ENCODE measurements around the gene MAEA. TPM values are rescaled to one million over a fixed set of nuclear protein-coding genes. Genes with fewer than 3 reads are reported as not detected.
A peak's percentile ranks its signal among the peaks of the same experiment; 100 is the strongest.

Gene MAEA
- total and polyA plus RNA-seq, 2 of the 8 experiments (the other 6 are each of a cell fraction or from before 2014, with no cell fraction given), result 75.8 to 133 TPM

DNA sequence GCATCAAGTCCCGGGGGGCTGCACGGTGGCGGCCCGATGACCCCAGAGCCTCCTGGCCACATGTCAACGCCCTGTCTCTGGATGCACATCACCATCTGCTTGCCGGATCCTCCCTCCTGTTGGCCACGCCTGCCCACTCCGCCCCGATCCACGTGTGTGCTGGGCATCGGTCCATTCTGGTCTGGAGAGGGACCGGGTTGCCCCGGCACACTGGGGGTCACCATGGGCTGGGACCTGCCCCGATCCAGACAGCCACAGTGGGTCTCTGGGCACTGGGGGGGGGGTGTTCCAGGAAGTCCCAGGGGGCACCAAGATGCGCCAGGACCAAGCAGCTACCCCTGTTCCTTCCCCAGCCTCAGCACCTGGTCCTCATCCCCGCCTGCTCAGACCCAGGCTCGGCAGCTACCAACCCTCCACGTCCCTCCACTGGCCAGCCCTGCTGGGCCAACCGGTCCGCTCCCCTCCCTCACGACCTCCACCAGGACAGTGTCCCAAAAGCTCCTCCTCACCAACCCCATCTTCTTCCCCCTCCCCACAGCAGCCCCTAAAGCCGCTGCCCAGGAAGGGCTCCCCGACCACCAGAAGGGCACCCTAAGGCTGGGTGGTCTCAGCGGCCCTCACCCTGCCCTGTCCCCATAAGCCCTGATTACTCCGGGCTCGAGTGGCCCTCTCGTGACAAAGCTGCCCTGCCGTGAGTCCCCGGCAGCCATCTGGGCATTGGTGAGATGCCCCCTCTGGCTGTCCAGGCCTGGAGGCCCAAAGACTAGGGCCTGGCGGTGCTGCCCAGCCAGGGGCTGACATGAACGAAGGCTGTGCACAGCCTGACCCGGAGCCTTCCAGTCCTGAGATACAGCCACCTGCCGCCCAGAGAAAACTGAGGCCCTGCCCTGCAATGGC lies 45.4 kb upstream of the MAEA start:
- Histone ChIP-seq H3K23me2 (ENCODE audit: low read depth, low read length) (peaks cover 4% of the 10 kb centered on the region; the same call in 1 of the 2 replicates), H2BK15ac (ENCODE audit: low read length) (no peak overlapping the region), H3K27ac (ENCODE audit: low read depth, low read length) (no peak overlapping the region), H3K18ac (ENCODE audit: extremely low read depth, low read length) (no peak overlapping the region), H4K20me1 (replicated peaks in 1 of 2; ENCODE audit: control insufficient read depth in 1 of 2, insufficient read depth in 2 of 2, low read length in 2 of 2) (peaks cover 23 to 50% of the 10 kb centered on the region in 2 experiments), H4K8ac (ENCODE audit: extremely low read depth, insufficient read depth, low read length) (peak overlapping the region; percentile 51; the same call in 1 of the 2 replicates), H4K5ac (ENCODE audit: insufficient read length, low read depth, low read length) (no peak overlapping the region), H3K23ac (ENCODE audit: insufficient read length) (no peak overlapping the region), H2BK12ac (ENCODE audit: low read depth, low read length) (no peak overlapping the region), H3K27me3 (replicated peaks in 1 of 4; ENCODE audit: control insufficient read depth in 3 of 4, extremely low read depth in 1 of 4, insufficient read depth in 3 of 4, low read length in 3 of 4) (no peaks in the 10 kb centered on the region; a peak in 1 of 7 replicates), H2AK5ac (ENCODE audit: low read depth, low read length) (no peak overlapping the region), H2BK5ac (ENCODE audit: low read depth, low read length) (no peak overlapping the region), H3K36me3 (ENCODE audit: control insufficient read depth in 2 of 4, insufficient read depth in 4 of 4, low read length in 3 of 4) (peaks cover 2 to 20% (median 8%) of the 10 kb centered on the region in 4 experiments; a peak in 4 of 8 replicates), H3K4me3 (ENCODE audit: extremely low read depth in 1 of 4, insufficient read depth in 2 of 4, low read depth in 3 of 4, low read length in 4 of 4) (no peak overlapping the region), H3K4me2 (ENCODE audit: insufficient read depth in 1 of 2, low read depth in 2 of 2, low read length in 2 of 2) (no peak overlapping the region), H4K91ac (replicated peaks; ENCODE audit: insufficient read length, low read length) (no peak overlapping the region), H3K4me1 (replicated peaks in 1 of 4; ENCODE audit: control insufficient read depth in 3 of 4, insufficient read depth in 4 of 4, low read length in 3 of 4) (peaks cover 0 to 12% (median 7%) of the 10 kb centered on the region in 4 experiments; a peak in 5 of 7 replicates), H3K79me1 (ENCODE audit: low read depth, low read length) (peaks cover 28% of the 10 kb centered on the region; the same call in 1 of the 2 replicates), H3K9me3 (ENCODE audit: insufficient read depth in 2 of 2, low read depth in 1 of 2, low read length in 1 of 2) (no peaks in the 10 kb centered on the region), H2AFZ (ENCODE audit: low read length) (no peak overlapping the region), H3K14ac (ENCODE audit: insufficient read length) (no peak overlapping the region), H2BK120ac (replicated peaks; ENCODE audit: low read depth, low read length) (no peak overlapping the region), H3K56ac (replicated peaks; ENCODE audit: insufficient read length, low read depth, low read length) (no peak overlapping the region), H2BK20ac (ENCODE audit: low read length) (no peak overlapping the region), H3K9ac (replicated peaks in 1 of 4; ENCODE audit: extremely low read depth in 1 of 4, low read depth in 3 of 4, low read length in 3 of 4) (no peak overlapping the region), H3K4ac (replicated peaks; ENCODE audit: insufficient read length, low read depth, low read length) (no peak overlapping the region), H3K79me2 (ENCODE audit: control insufficient read depth in 1 of 2, insufficient read depth in 2 of 2, low read length in 2 of 2) (peaks cover 48 to 75% of the 10 kb centered on the region in 2 experiments)
- FAIRE-seq (no peak), DNase-seq (ENCODE audit: low read depth in 1 of 2, low spot score in 2 of 2) (peak in 1 of 2 experiments; percentile 22)
- POLR2A ChIA-PET (ENCODE audit: partially characterized antibody), result interaction anchor here (0.6 to 1.7 kb wide), 3 partner anchors 8 to 110 kb away, joined by 3 to 4 read pairs (median 3); no protein-coding TSS in a partner anchor
- no peak for TF ChIP-seq KDM1A (IDR thresholded peaks at IDR 0.05; ENCODE audit: borderline replicate concordance, low read length)
- no peak for TF ChIP-seq SIX5 (IDR thresholded peaks at IDR 0.05; ENCODE audit: low read depth, low read length)
- no peak for TF ChIP-seq POLR2A (IDR thresholded peaks at IDR 0.05; ENCODE audit: control extremely low read depth in 1 of 2, low read depth in 2 of 2, low read length in 2 of 2)
- no peak for TF ChIP-seq NANOG (IDR thresholded peaks at IDR 0.05; ENCODE audit: insufficient read depth, low read depth, low read length, poor library complexity, severe bottlenecking)
- TF ChIP-seq SIN3A (conservative IDR thresholded peaks at IDR 0.05 in 1 of 2, IDR thresholded peaks at IDR 0.05 in 1 of 2; ENCODE audit: low read depth in 1 of 2, low read length in 2 of 2), result no peak
- no peak for TF ChIP-seq BCL11A (IDR thresholded peaks at IDR 0.05; ENCODE audit: low read depth in 2 of 2, low read length in 2 of 2)
- TF ChIP-seq TCF12 (IDR thresholded peaks at IDR 0.05; ENCODE audit: low read depth, low read length), result no peak
- TF ChIP-seq E2F6 (IDR thresholded peaks at IDR 0.05), result no peak
- CTCF ChIA-PET (ENCODE audit: partially characterized antibody), result interaction anchor here (1.1 to 2.2 kb wide), 5 partner anchors 10 to 113 kb away, joined by 3 to 8 read pairs (median 3); no protein-coding TSS in a partner anchor
- WGBS, 2 experiments (ENCODE audit: extremely low coverage in 1 of 2, insufficient coverage in 1 of 2, insufficient read length in 1 of 2, insufficient replicate concordance in 2 of 2, low coverage in 1 of 2, low lambda C conversion rate in 2 of 2, missing lambda C conversion rate in 1 of 2), result 86% methylated on average over 26 of the region's 33 CpGs; no CpG with 5 or more reads in 1 of the 2 experiments

Data from H1 (cell line).